HepG2 (cell line): Measurements from ENCODE around the gene ANKRD27. TPM values are rescaled to one million over a fixed set of nuclear protein-coding genes. Genes with fewer than 3 reads are reported as not detected.
"Not testable (repeated sequence)": the region's sequence is repeated elsewhere in the genome, so short reads cannot be mapped to it uniquely, and the experiment has no call there.

Experiments
- ATAC-seq: fragments of 200-7000 bp; cut with Tn5 transposase; 3 replicates; pipeline ENCODE4 v1.9.1; 2020; ENCODE audit warnings: mild to moderate bottlenecking, moderate library complexity
- BruUV-seq: library from RNA; stranded (reverse); fragments of 400-500 nt; replicated peaks from 2 replicates; lab custom pipeline; 2021; lab: Mats Ljungman, UMichigan
- CTCF ChIA-PET: fragments of 300-600 bp; formaldehyde crosslinking; extraction: SDS; loops from one replicate; lab custom pipeline; 2021; ENCODE audit warnings: low total read pairs, inconsistent platforms, low intra/inter-chr PET ratio; lab: Yijun Ruan, JAX
- POLR2A ChIA-PET: fragments of 350-600 bp; sonication (Branson Sonifier 250); formaldehyde crosslinking; loops from one replicate; lab custom pipeline; 2020; ENCODE audit warnings: antibody characterized with exemption, inconsistent platforms; lab: Yijun Ruan, JAX
- DNase-seq: peaks from one replicate; pipeline ENCODE4 v3.0.0-alpha.2; 2015; ENCODE audit warnings: low spot score
- FAIRE-seq: peaks from 3 replicates; lab custom pipeline; 2011; peaks lifted over from hg19 to GRCh38; lab: Jason Lieb, UNC
- H2AFZ ChIP-seq: one replicate; pipeline ENCODE4 v1.6.1; 2011; ENCODE audit warnings: low read length, inconsistent platforms
- H3K27ac ChIP-seq: fragments of 300-600 bp; 3 replicates; pipeline ENCODE4 v1.8.0; 2011; ENCODE audit warnings: mixed run types, mild to moderate bottlenecking, mixed read lengths, low read length, inconsistent platforms; ENCODE audit not compliant: insufficient read depth; ENCODE audit errors: extremely low read length
- H3K27me3 ChIP-seq, 2 experiments: fragments of 200-600 bp in 1 of 2; 2 replicates in 1 of 2; 3 replicates in 1 of 2; pipeline versions ENCODE4 v1.6.0 to v1.8.0; 2011; ENCODE audit warnings: low read length in 2 of 2, mild to moderate bottlenecking in 2 of 2, moderate library complexity in 2 of 2, inconsistent platforms in 1 of 2; ENCODE audit not compliant: insufficient read depth in 2 of 2, control insufficient read depth in 1 of 2
- H3K36me3 ChIP-seq, 2 experiments: fragments of 200-600 bp in 1 of 2; replicated peaks in 1 of 2; 2 replicates in 1 of 2; 3 replicates in 1 of 2; pipeline versions ENCODE4 v1.5.1 to v1.8.0; 2011; ENCODE audit warnings: low read length in 2 of 2, inconsistent platforms in 1 of 2; ENCODE audit not compliant: insufficient read depth in 2 of 2, control insufficient read depth in 1 of 2
- H3K4me1 ChIP-seq: 2 replicates; pipeline ENCODE4 v1.5.1; 2012; ENCODE audit warnings: low read length, inconsistent platforms; ENCODE audit not compliant: insufficient read depth
- H3K4me2 ChIP-seq: 2 replicates; pipeline ENCODE4 v1.6.0; 2011; ENCODE audit warnings: low read depth, low read length, inconsistent platforms
- H3K4me3 ChIP-seq, 3 experiments: fragments of 200-600 bp in 1 of 3; sonication (generic), shearing (Covaris generic) in 1 of 3; replicated peaks in 1 of 3; 2 replicates each; pipeline ENCODE4 v1.5.1; 2011 to 2016; ENCODE audit warnings: low read length in 3 of 3, inconsistent platforms in 2 of 3, low read depth in 2 of 3, mild to moderate bottlenecking in 2 of 3, control low read depth in 1 of 3, mixed read lengths in 1 of 3; ENCODE audit not compliant: insufficient read depth in 1 of 3
- H3K79me2 ChIP-seq: one replicate; pipeline ENCODE4 v1.6.1; 2011; ENCODE audit warnings: low read length, inconsistent platforms; ENCODE audit not compliant: insufficient read depth
- H3K9ac ChIP-seq: 2 replicates; pipeline ENCODE4 v1.6.0; 2011; ENCODE audit warnings: mild to moderate bottlenecking, low read depth, low read length, inconsistent platforms; ENCODE audit not compliant: insufficient read depth
- H3K9me3 ChIP-seq: 2 replicates; pipeline ENCODE4 v1.5.1; 2012; ENCODE audit warnings: mild to moderate bottlenecking, low read length
- H4K20me1 ChIP-seq: 2 replicates; pipeline ENCODE4 v1.6.0; 2011; ENCODE audit warnings: inconsistent platforms, mild to moderate bottlenecking, low read length, moderate library complexity; ENCODE audit not compliant: insufficient read depth
- CCDC6 ChIP-seq: sonication (generic); formaldehyde crosslinking; IDR thresholded peaks from 2 replicates; pipeline ENCODE4 v1.8.1; 2022; ENCODE audit warnings: mild to moderate bottlenecking, missing genetic modification reagents, moderate library complexity
- MLLT10 ChIP-seq: sonication (generic); formaldehyde crosslinking; IDR thresholded peaks from 2 replicates; pipeline ENCODE4 v1.4.0; 2020; ENCODE audit warnings: missing genetic modification reagents
- PAF1 ChIP-seq: IDR thresholded peaks from 2 replicates; pipeline ENCODE4 v1.6.1; 2016; ENCODE audit warnings: missing genetic modification reagents, missing compliant biosample characterization
- POLR2A ChIP-seq, 2 experiments: IDR thresholded peaks; 2 replicates each; pipeline ENCODE4 v1.6.1; 2011; ENCODE audit warnings: low read depth in 2 of 2, low read length in 2 of 2, mild to moderate bottlenecking in 1 of 2, moderate library complexity in 1 of 2; ENCODE audit not compliant: insufficient read depth in 1 of 2
- SMAD3 ChIP-seq: sonication (generic); formaldehyde crosslinking; IDR thresholded peaks from 2 replicates; pipeline ENCODE4 v1.4.0; 2020; ENCODE audit warnings: missing genetic modification reagents
- YY1 ChIP-seq: IDR thresholded peaks from 2 replicates; pipeline ENCODE4 v1.6.1; 2011; ENCODE audit warnings: low read length, low read depth, moderate library complexity, mild to moderate bottlenecking; ENCODE audit not compliant: insufficient read depth, insufficient replicate concordance
- ZBTB4 ChIP-seq: sonication (generic); formaldehyde crosslinking; IDR thresholded peaks from 2 replicates; pipeline ENCODE4 v1.4.0; 2020; ENCODE audit warnings: missing genetic modification reagents, mild to moderate bottlenecking, borderline replicate concordance
- ZNF446 ChIP-seq: sonication (generic); formaldehyde crosslinking; IDR thresholded peaks from 2 replicates; pipeline ENCODE4 v1.5.0; 2020; ENCODE audit warnings: mild to moderate bottlenecking, missing genetic modification reagents
- ZNF562 ChIP-seq: sonication (generic); formaldehyde crosslinking; IDR thresholded peaks from 2 replicates; pipeline ENCODE4 v1.8.0; 2022; ENCODE audit warnings: missing genetic modification reagents, borderline replicate concordance
- ZNF670 ChIP-seq: sonication (generic); formaldehyde crosslinking; IDR thresholded peaks from 2 replicates; pipeline ENCODE4 v1.8.0; 2022; ENCODE audit warnings: mild to moderate bottlenecking, missing genetic modification reagents, borderline replicate concordance
- ZNF720 ChIP-seq: sonication (generic); formaldehyde crosslinking; IDR thresholded peaks from 2 replicates; pipeline ENCODE4 v1.4.0; 2020; ENCODE audit warnings: missing genetic modification reagents
- WGBS: methylation state at CpG from one replicate; pipeline ENCODE4 v1.1.6; 2017; ENCODE audit warnings: low lambda C conversion rate; 5-methylcytosine and 5-hydroxymethylcytosine counted together
- in situ Hi-C: cut with HindIII; loops from 2 replicates; pipeline ENCODE4 v1.10.0; 2017; ENCODE audit warnings: low pct_unique_long_range_greater_than_20kb; ENCODE audit not compliant: extremely low pct_ligation_motif_present
- intact Hi-C: fragments of 100-400 bp; cut with micrococcal nuclease; formaldehyde crosslinking; loops from one replicate; pipeline ENCODE4 v1.10.0; 2022; ENCODE audit not compliant: unreplicated experiment
- polyA plus RNA-seq, 8 experiments: library from polyadenylated mRNA; depleted of rRNA in 3 of 8; stranded (reverse) in 7 of 8; unstranded in 1 of 8; fragments of >200 nt; fragmentation: Illumina TruSeq in 4 of 8; extraction: Trizol in 4 of 8; gene quantifications; 2 replicates each; pipeline versions ENCODE4 v1.2.1 to v1.2.3, GENCODE V29; 2011 to 2016; ENCODE audit warnings: low read depth in 4 of 8, missing spikeins in 1 of 8, mixed read lengths in 1 of 8; ENCODE audit not compliant: insufficient read depth in 1 of 8
- total RNA-seq, 5 experiments: library from RNA; depleted of rRNA; stranded (reverse); fragments of >200 nt; fragmentation: Illumina TruSeq; extraction: Trizol; gene quantifications; 2 replicates each; pipeline ENCODE4 v1.2.3, GENCODE V29; 2016; ENCODE audit warnings: low read depth in 1 of 5
- TF ChIP-seq, protein P1 (sequence below): sonication (generic); formaldehyde crosslinking; IDR thresholded peaks from 2 replicates; pipeline ENCODE4 v1.4.0; 2020; ENCODE audit warnings: missing genetic modification reagents, mild to moderate bottlenecking, borderline replicate concordance

Gene ANKRD27
- total and polyA plus RNA-seq, 2 of the 13 experiments (the other 11 are each of a cell fraction or from before 2014, with no cell fraction given): 22.2 to 23.7 TPM

GRCh38 chr19:32652894-32653598 lies 21.9 kb downstream of the ANKRD27 start:
- DNase-seq: no peak

DNA sequence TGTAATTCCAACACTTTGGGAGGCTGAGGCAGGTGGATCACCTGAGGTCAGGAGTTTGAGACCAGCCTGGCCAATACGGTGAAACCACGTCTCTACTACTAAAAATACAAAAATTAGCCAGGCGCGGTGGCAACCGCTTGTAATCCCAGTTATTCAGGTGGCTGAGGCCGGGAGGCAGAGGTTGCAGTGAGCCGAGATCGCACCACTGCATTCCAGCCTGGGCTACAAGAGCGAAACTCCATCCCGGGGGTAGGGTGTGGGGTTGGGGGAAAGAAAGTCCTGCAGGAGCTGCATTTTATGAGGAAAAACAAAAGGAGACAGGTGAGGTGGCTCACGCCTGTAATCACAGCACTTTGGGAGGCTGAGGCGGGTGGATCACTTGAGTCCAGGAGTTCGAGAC lies 22.6 kb downstream of the ANKRD27 start:
- DNase-seq, ATAC-seq, POLR2A ChIA-PET, H3K27ac ChIP-seq, FAIRE-seq, H3K4me3 ChIP-seq, H3K9ac ChIP-seq, H2AFZ ChIP-seq, H3K4me2 ChIP-seq, intact Hi-C loops, H3K4me1 ChIP-seq, in situ Hi-C loops, CTCF ChIA-PET, H3K9me3 ChIP-seq, H4K20me1 ChIP-seq, BruUV-seq, H3K79me2 ChIP-seq, H3K27me3 ChIP-seq: not testable (repeated sequence)
- peaks cover 16 to 32% of the 10 kb centered on the region in 2 experiments; a peak in 4 of 5 replicates for H3K36me3 ChIP-seq
- 98% methylated on average over 13 of the region's 13 CpGs for WGBS

More at GRCh38 chr19:32652894-32653598, 21.9 kb downstream of the ANKRD27 start:
- Histone ChIP-seq H2AFZ (no peak overlapping the region), H3K4me2 (no peak overlapping the region), H3K9me3 (no peaks in the 10 kb centered on the region), H3K9ac (no peak overlapping the region), H3K4me1 (no peaks in the 10 kb centered on the region), H3K36me3 (peaks cover 12 to 28% of the 10 kb centered on the region in 2 experiments; a peak in 4 of 5 replicates), H4K20me1 (no peaks in the 10 kb centered on the region), H3K27me3 (no peaks in the 10 kb centered on the region), H3K27ac (no peak overlapping the region), H3K79me2 (no peaks in the 10 kb centered on the region)
- in situ Hi-C loops: no loop called here
- POLR2A ChIA-PET: no interaction called here
- BruUV-seq: no TSS peak
- no peak for FAIRE-seq
- intact Hi-C loops: no loop called here
- ATAC-seq: no peak
- 96% methylated on average over 12 of the region's 12 CpGs for WGBS
- TF ChIP-seq YY1 (no peak), ZNF720 (CRISPR knock-in tag) (no peak), ZNF670 (CRISPR knock-in tag) (no peak), CCDC6 (CRISPR knock-in tag) (no peak), ZBTB4 (CRISPR knock-in tag) (no peak), ZNF562 (CRISPR knock-in tag) (no peak), MLLT10 (CRISPR knock-in tag) (no peak), SMAD3 (CRISPR knock-in tag) (no peak), PAF1 (CRISPR knock-in tag) (no peak), ZNF446 (no peak), POLR2A (IDR thresholded peaks at IDR 0.05; ENCODE audit: insufficient read depth in 1 of 2, low read depth in 2 of 2, low read length in 2 of 2) (no peak)
- TF ChIP-seq, protein P1, sequence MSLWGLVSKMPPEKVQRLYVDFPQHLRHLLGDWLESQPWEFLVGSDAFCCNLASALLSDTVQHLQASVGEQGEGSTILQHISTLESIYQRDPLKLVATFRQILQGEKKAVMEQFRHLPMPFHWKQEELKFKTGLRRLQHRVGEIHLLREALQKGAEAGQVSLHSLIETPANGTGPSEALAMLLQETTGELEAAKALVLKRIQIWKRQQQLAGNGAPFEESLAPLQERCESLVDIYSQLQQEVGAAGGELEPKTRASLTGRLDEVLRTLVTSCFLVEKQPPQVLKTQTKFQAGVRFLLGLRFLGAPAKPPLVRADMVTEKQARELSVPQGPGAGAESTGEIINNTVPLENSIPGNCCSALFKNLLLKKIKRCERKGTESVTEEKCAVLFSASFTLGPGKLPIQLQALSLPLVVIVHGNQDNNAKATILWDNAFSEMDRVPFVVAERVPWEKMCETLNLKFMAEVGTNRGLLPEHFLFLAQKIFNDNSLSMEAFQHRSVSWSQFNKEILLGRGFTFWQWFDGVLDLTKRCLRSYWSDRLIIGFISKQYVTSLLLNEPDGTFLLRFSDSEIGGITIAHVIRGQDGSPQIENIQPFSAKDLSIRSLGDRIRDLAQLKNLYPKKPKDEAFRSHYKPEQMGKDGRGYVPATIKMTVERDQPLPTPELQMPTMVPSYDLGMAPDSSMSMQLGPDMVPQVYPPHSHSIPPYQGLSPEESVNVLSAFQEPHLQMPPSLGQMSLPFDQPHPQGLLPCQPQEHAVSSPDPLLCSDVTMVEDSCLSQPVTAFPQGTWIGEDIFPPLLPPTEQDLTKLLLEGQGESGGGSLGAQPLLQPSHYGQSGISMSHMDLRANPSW (CRISPR knock-in tag): no peak
- TF ChIP-seq, all 625 proteins: peak for 0
- H3K4me3 ChIP-seq: no peak overlapping the region
- CTCF ChIA-PET: no interaction called here
